ENCODE results near the gene METTL6.

The METTL6 gene, protein sequence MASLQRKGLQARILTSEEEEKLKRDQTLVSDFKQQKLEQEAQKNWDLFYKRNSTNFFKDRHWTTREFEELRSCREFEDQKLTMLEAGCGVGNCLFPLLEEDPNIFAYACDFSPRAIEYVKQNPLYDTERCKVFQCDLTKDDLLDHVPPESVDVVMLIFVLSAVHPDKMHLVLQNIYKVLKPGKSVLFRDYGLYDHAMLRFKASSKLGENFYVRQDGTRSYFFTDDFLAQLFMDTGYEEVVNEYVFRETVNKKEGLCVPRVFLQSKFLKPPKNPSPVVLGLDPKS

DNA sequence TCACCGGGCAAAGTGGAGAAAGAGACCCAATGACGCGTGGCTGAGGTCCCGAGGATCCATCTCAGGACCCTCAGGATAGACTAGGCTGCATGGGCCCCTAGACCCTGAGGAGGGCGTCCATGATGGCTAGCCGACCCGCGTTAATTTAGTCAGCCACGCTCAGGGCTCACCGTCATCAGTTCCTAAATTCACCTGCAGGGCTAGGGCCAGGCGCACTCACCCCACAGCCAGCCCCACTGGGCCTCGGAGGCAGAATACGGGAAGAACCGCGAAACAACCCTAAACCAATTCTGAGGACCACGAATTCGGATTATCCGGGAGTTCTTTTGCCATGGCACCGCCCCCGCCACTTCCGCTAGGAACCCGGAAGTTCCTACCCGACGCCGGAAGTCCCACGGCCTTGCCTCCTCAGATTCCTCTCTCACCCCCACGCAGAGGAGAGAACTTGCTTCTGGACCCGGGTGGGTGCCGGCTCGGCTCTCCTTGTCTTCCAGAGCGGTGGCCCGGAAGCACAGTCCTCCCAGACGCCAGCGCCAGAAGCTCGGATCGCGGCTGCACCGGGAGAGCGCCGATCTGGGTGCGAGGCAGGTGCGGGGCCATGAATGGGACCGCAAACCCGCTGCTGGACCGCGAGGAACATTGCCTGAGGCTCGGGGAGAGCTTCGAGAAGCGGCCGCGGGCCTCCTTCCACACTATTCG lies at the start of gene METTL6, which contains the start of gene EAF1:
METTL6 (minus strand) TSS at position 363 of the 699 bp plus-strand sequence. CDS start 1,033 bp downstream, outside the sequence.
EAF1 (plus strand) TSS at position 417 of the 699 bp plus-strand sequence; CDS start at position 599, 182 bp downstream.
- DNase-seq (ENCODE audit: low read depth): peak; percentile 74
- TF ChIP-seq, protein P1, sequence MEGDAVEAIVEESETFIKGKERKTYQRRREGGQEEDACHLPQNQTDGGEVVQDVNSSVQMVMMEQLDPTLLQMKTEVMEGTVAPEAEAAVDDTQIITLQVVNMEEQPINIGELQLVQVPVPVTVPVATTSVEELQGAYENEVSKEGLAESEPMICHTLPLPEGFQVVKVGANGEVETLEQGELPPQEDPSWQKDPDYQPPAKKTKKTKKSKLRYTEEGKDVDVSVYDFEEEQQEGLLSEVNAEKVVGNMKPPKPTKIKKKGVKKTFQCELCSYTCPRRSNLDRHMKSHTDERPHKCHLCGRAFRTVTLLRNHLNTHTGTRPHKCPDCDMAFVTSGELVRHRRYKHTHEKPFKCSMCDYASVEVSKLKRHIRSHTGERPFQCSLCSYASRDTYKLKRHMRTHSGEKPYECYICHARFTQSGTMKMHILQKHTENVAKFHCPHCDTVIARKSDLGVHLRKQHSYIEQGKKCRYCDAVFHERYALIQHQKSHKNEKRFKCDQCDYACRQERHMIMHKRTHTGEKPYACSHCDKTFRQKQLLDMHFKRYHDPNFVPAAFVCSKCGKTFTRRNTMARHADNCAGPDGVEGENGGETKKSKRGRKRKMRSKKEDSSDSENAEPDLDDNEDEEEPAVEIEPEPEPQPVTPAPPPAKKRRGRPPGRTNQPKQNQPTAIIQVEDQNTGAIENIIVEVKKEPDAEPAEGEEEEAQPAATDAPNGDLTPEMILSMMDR (conservative IDR thresholded peaks at IDR 0.05; ENCODE audit: control insufficient read depth, insufficient read depth, low read depth, low read length): peak; percentile 9
- H3K4me3 ChIP-seq (ENCODE audit: control insufficient read depth, low read depth, low read length): peak within 1 kb of the TSS; percentile 99

DNA sequence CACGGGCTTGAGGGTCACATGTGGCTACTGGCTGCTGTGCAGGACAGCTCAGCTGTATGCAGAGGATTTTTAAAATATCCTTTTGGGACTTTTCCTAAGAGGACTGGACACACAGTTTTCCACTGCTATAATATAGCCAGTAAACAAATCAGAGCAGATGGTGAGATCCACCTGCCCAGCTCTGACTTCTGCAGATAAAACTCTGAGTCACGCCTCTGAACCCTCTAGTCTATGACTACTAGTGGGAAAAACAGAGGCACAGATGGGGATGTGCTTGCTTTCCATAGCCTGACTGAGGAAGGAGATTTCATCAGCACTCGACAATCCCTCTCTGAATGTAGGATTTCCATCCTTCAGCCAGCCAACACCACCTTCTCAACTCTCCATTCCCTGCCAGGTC lies 49.0 kb upstream of the METTL6 start:
- DNase-seq (ENCODE audit: low read depth): peak; percentile 39
- H3K4me3 ChIP-seq (ENCODE audit: control insufficient read depth, low read depth, low read length): no peak overlapping the region
- TF ChIP-seq, protein P1 (conservative IDR thresholded peaks at IDR 0.05; ENCODE audit: control insufficient read depth, insufficient read depth, low read depth, low read length): no peak

DNA sequence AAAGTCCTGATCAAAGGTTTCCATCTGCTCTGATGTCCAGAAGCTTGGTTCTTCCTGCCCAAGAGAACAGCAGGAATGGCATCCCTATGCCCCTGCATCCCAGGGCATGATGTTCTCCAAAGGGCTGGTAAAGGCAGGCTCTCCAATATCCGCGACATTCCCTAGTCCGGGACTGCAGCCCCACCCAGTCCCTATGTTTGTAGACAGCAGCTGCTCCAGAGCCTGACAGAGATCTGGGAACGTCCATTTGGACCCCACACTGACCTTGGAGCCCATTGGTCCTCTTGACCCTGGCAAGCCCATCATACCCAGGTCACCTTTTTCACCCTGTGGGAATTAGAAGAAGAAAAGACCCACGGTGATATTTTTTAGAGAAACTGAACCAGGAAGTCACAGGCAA lies 47.8 kb upstream of the METTL6 start:
- H3K4me3 ChIP-seq (ENCODE audit: control insufficient read depth, low read depth, low read length): no peak overlapping the region
- TF ChIP-seq, protein P1 (conservative IDR thresholded peaks at IDR 0.05; ENCODE audit: control insufficient read depth, insufficient read depth, low read depth, low read length): no peak
- no peak for DNase-seq (ENCODE audit: low read depth)

DNA sequence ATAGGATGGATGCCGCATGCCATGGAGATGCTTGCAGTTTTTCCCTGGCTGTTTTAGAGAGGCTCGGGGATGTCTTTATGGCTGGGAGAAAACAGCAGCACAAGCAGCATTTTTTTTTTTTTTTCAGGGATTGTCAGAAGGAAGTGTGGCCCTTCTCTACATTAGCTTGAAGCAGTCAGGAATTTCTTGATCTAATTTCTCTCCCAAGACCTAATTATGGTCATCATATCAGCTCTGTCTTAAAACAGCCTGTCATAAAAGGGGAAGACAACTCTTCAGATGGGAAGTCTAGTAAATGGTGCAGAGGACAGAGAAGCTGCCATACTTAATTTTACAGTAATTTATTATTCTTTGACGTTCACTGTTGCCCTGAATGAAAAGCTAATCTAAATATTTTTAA lies 44.5 kb upstream of the METTL6 start:
- no peak overlapping the region for H3K4me3 ChIP-seq (ENCODE audit: control insufficient read depth, low read depth, low read length)
- no peak for DNase-seq (ENCODE audit: low read depth)
- TF ChIP-seq, protein P1 (conservative IDR thresholded peaks at IDR 0.05; ENCODE audit: control insufficient read depth, insufficient read depth, low read depth, low read length): no peak

DNA sequence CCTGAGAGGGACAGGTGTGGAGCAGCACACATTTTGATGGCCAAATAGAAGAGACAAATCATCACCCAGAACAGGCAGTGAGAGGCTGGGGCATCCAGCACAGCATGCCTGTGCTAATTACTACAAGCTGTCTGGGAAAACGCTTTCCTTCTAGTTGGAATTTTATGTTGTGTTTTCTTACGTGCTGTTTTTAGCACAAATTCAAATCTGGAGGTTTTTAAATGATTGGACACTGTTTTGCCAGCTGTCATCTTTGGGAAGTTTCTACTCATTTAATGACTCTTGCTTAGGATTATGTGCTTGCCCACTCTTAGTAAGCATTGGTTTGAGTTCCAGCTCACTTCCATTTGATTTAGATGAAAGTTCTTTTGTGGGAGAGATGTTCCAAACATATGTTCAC lies 43.5 kb upstream of the METTL6 start:
- no peak for DNase-seq (ENCODE audit: low read depth)
- no peak overlapping the region for H3K4me3 ChIP-seq (ENCODE audit: control insufficient read depth, low read depth, low read length)
- TF ChIP-seq, protein P1 (conservative IDR thresholded peaks at IDR 0.05; ENCODE audit: control insufficient read depth, insufficient read depth, low read depth, low read length): no peak

DNA sequence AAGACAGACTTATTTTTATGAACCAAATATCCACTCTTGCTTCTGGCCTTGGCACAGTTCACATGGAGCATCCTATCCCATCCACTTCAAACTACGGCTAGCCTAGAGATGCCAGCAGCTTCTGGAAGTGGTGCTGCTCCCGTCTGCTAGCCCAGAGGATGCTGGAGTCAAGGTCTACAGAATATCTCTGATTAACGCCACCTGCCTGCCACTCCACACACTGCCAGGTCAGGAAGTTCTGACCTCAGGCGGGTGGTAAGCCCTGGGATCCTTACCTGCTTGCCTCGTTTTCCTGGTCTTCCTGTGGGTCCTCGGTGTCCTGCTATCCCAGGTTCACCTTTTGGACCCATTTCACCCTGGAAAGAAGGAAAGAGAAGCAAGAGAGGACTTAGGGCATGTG lies 42.9 kb upstream of the METTL6 start:
- no peak overlapping the region for H3K4me3 ChIP-seq (ENCODE audit: control insufficient read depth, low read depth, low read length)
- DNase-seq (ENCODE audit: low read depth): no peak
- TF ChIP-seq, protein P1 (conservative IDR thresholded peaks at IDR 0.05; ENCODE audit: control insufficient read depth, insufficient read depth, low read depth, low read length): no peak
